Neuronal stem cell (in vitro differentiated cells): Measurements from ENCODE around the gene GJD4.

Source experiments
- DNase-seq: peaks from one replicate; pipeline ENCODE4 v3.0.0-alpha.2; 2013; ENCODE audit warnings: low spot score
- H2AFZ ChIP-seq: one replicate; pipeline ENCODE4 v1.6.1; 2013; ENCODE audit warnings: mild to moderate bottlenecking, low read length, inconsistent platforms
- H2AK5ac ChIP-seq: 2 replicates; pipeline ENCODE4 v1.6.1; 2013; ENCODE audit warnings: low read depth, mild to moderate bottlenecking, inconsistent platforms, low read length, moderate library complexity, mixed read lengths
- H2BK120ac ChIP-seq: 2 replicates; pipeline ENCODE4 v1.6.1; 2013; ENCODE audit warnings: low read depth, mild to moderate bottlenecking, inconsistent platforms, low read length, moderate library complexity, mixed read lengths
- H2BK12ac ChIP-seq: one replicate; pipeline ENCODE4 v1.6.1; 2013; ENCODE audit warnings: low read length, inconsistent platforms
- H2BK15ac ChIP-seq: 2 replicates; pipeline ENCODE4 v1.6.1; 2013; ENCODE audit warnings: mild to moderate bottlenecking, low read length, inconsistent platforms, mixed read lengths
- H2BK5ac ChIP-seq: one replicate; pipeline ENCODE4 v1.6.1; 2013; ENCODE audit warnings: inconsistent platforms, mild to moderate bottlenecking, low read length, moderate library complexity
- H3K14ac ChIP-seq: one replicate; pipeline ENCODE4 v1.6.1; 2013; ENCODE audit warnings: low read length, inconsistent platforms
- H3K18ac ChIP-seq: 2 replicates; pipeline ENCODE4 v1.6.1; 2013; ENCODE audit warnings: low read length, inconsistent platforms
- H3K23ac ChIP-seq: 2 replicates; pipeline ENCODE4 v1.6.1; 2013; ENCODE audit warnings: low read depth, mild to moderate bottlenecking, mixed read lengths, low read length, inconsistent platforms; ENCODE audit not compliant: poor library complexity
- H3K27ac ChIP-seq: replicated peaks from 3 replicates; pipeline ENCODE4 v1.5.1; 2013; ENCODE audit warnings: low read length, inconsistent platforms
- H3K27me3 ChIP-seq, 3 experiments: 2 replicates each; pipeline ENCODE4 v1.6.1; 2013; ENCODE audit warnings: low read length in 3 of 3, mild to moderate bottlenecking in 2 of 3, inconsistent platforms in 1 of 3, low read depth in 1 of 3, mixed read lengths in 1 of 3, moderate library complexity in 1 of 3; ENCODE audit not compliant: control insufficient read depth in 3 of 3, insufficient read depth in 3 of 3
- H3K36me3 ChIP-seq, 2 donors: replicated peaks in 1 of 2; 2 replicates each; pipeline ENCODE4 v1.6.1; 2013; ENCODE audit warnings: low read length in 2 of 2; ENCODE audit not compliant: control insufficient read depth in 2 of 2, insufficient read depth in 2 of 2
- H3K4ac ChIP-seq: 2 replicates; pipeline ENCODE4 v1.6.1; 2013; ENCODE audit warnings: inconsistent platforms, mild to moderate bottlenecking, low read length, moderate library complexity
- H3K4me1 ChIP-seq, 2 donors: 1 replicate in 1 of 2; 2 replicates in 1 of 2; pipeline ENCODE4 v1.6.1; 2013; ENCODE audit warnings: low read length in 2 of 2, low read depth in 1 of 2; ENCODE audit not compliant: control insufficient read depth in 2 of 2, insufficient read depth in 1 of 2
- H3K4me2 ChIP-seq: one replicate; pipeline ENCODE4 v1.6.1; 2013; ENCODE audit warnings: mild to moderate bottlenecking, low read length, inconsistent platforms; ENCODE audit not compliant: insufficient read depth, poor library complexity, severe bottlenecking
- H3K4me3 ChIP-seq, 2 donors: 2 replicates each; pipeline ENCODE4 v1.5.1; 2013; ENCODE audit warnings: low read length in 2 of 2, mild to moderate bottlenecking in 2 of 2, inconsistent platforms in 1 of 2, moderate library complexity in 1 of 2
- H3K79me1 ChIP-seq: one replicate; pipeline ENCODE4 v1.6.1; 2013; ENCODE audit warnings: low read depth, mild to moderate bottlenecking, inconsistent platforms, low read length, moderate library complexity
- H3K9ac ChIP-seq: one replicate; pipeline ENCODE4 v1.6.1; 2013; ENCODE audit warnings: mild to moderate bottlenecking, low read depth, low read length, inconsistent platforms; ENCODE audit not compliant: poor library complexity
- H3K9me3 ChIP-seq, 2 donors: replicated peaks in 1 of 2; 2 replicates each; pipeline versions ENCODE3 to v1.6.1; 2013; ENCODE audit warnings: low read length in 2 of 2, mild to moderate bottlenecking in 2 of 2, inconsistent platforms in 1 of 2, low read depth in 1 of 2, mixed read lengths in 1 of 2, moderate library complexity in 1 of 2; ENCODE audit not compliant: control insufficient read depth in 2 of 2, insufficient read depth in 1 of 2
- H4K8ac ChIP-seq: one replicate; pipeline ENCODE4 v1.6.1; 2013; ENCODE audit warnings: low read depth, mild to moderate bottlenecking, inconsistent platforms, low read length, moderate library complexity
- H4K91ac ChIP-seq: one replicate; pipeline ENCODE4 v1.6.1; 2013; ENCODE audit warnings: low read length, low read depth, mild to moderate bottlenecking, inconsistent platforms; ENCODE audit not compliant: poor library complexity
- WGBS, 2 donors: extraction: QIAGEN DNeasy Blood & Tissue Kit; methylation state at CpG; one replicate each; pipeline ENCODE4 v1.1.7; 2013; ENCODE audit warnings: missing lambda C conversion rate in 2 of 2, mixed read lengths in 1 of 2; ENCODE audit not compliant: insufficient read length in 2 of 2, insufficient replicate concordance in 1 of 2; ENCODE audit errors: extremely low coverage in 2 of 2; 5-methylcytosine and 5-hydroxymethylcytosine counted together

The GJD4 gene

DNA sequence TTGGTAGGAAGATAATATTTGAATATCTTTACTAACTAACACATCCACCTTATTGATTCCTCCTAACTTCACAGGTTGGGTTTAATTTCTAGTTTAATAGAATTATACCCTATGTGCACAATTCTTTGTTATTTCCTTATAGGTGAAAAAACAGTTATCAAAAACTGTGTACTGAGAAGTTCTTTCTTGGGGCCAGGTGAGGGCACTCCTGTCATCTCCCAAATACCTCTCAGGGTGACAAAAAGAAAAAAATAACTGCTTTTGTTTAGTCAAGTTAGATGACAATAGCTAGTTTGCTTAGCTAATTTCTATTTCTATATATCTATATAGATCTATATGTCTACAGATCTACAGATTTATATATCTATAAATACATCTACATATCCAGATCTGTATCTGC lies 26.9 kb downstream of the GJD4 start:
- H3K4ac ChIP-seq: no peak overlapping the region
- no peak overlapping the region for H4K91ac ChIP-seq
- no peaks in the 10 kb centered on the region for H3K79me1 ChIP-seq
- H2BK120ac ChIP-seq: no peak overlapping the region
- no peak overlapping the region for H3K14ac ChIP-seq
- H2AFZ ChIP-seq: no peak overlapping the region
- peaks cover 3 to 9% of the 10 kb centered on the region in 2 donors for H3K4me1 ChIP-seq
- no peak overlapping the region for H2BK15ac ChIP-seq
- peaks cover 0 to 12% (median 0%) of the 10 kb centered on the region in 3 experiments for H3K27me3 ChIP-seq
- no peak for DNase-seq
- H2BK12ac ChIP-seq: no peak overlapping the region
- no peak overlapping the region for H3K4me3 ChIP-seq
- H2BK5ac ChIP-seq: no peak overlapping the region
- H3K9ac ChIP-seq: no peak overlapping the region
- H4K8ac ChIP-seq: no peak overlapping the region
- no peak overlapping the region for H3K23ac ChIP-seq
- no peaks in the 10 kb centered on the region for H3K9me3 ChIP-seq
- no peak overlapping the region for H3K27ac ChIP-seq
- H3K36me3 ChIP-seq: no peaks in the 10 kb centered on the region
- no peak overlapping the region for H2AK5ac ChIP-seq
- no peak overlapping the region for H3K4me2 ChIP-seq
- H3K18ac ChIP-seq: no peak overlapping the region

DNA sequence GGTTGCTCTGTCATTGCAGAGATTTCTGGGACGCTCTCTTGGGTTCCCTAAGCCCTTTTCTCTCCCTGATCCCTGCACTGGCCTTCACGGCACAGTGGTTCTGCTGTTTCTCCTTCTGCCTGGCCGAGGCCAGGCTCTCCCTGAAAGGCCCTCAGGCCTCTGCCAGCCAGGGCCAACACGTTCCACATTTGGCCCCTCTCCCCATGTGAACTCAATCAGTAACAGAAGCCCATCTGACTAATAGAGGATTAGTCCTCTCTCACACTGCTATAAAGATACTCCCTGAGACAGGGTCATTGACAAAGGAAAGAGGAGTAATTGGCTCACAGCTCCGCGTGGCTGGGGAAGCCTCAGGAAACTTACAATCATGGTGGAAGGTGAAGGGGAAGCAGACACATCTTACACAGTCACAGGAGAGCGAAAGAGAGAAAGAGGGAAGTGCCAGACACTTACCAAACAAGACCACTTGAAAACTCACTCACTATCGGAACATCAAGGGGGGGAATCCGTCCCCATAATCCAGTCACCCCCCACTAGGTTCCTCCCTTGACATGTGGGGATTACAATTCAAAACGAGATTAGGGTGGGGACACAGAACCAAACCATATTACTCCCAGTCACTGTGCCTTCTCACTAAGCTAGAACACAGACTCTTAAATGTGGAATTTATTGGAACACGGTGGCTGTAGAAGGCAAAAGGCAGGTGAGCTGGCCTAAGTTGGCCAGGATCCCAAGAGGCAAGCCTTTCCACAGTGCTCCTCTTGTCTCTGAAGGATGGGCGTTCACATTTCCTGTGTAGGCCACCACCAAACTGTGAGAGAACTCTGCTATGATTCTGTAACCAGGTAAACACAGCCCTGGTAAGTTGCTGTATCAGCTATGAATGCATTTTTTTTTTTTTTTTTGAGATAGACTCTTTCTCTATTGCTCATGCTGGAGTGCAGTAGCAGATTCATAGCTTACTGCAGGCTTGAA lies 28.2 kb downstream of the GJD4 start:
- WGBS, 2 donors: no CpG with 5 or more reads among the region's 12 CpGs

DNA sequence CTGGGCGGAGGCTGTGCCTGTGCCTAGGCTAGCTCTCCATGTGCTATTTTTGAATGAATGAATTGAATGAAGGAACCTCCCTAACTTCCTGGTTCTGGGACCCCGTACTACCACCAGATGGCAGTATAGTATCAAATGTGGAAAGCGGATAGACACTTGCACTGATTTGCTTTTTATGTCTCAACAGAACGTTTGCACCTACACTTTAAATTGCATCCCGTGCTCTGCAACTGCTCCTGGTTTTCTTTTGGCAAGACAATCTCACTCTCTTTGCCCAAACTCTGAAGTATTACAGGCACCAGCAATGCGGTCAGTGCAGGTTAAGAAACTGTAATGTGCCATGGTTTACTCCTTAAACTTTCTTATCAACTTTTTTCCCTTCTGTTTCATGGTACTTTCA lies 30.4 kb downstream of the GJD4 start:
- peaks cover 9 to 14% of the 10 kb centered on the region in 2 donors for H3K4me1 ChIP-seq

More for the DNA sequence above, 28.2 kb downstream of the GJD4 start:
- Histone ChIP-seq H3K23ac (no peak overlapping the region), H2AK5ac (no peak overlapping the region), H3K27ac (no peak overlapping the region), H3K4me3 (no peak overlapping the region), H4K8ac (no peak overlapping the region), H3K36me3 (no peaks in the 10 kb centered on the region), H2BK12ac (no peak overlapping the region), H3K4me2 (no peak overlapping the region), H3K4me1 (peaks cover 9 to 11% of the 10 kb centered on the region in 2 donors), H3K9ac (no peak overlapping the region), H3K4ac (no peak overlapping the region), H3K27me3 (peaks cover 0 to 20% (median 0%) of the 10 kb centered on the region in 3 experiments), H2BK5ac (no peak overlapping the region), H4K91ac (no peak overlapping the region), H3K14ac (no peak overlapping the region), H3K9me3 (no peaks in the 10 kb centered on the region), H3K18ac (peak overlapping the region; percentile 0), H3K79me1 (no peaks in the 10 kb centered on the region), H2BK15ac (no peak overlapping the region), H2AFZ (no peak overlapping the region), H2BK120ac (no peak overlapping the region)
- DNase-seq: no peak

DNA sequence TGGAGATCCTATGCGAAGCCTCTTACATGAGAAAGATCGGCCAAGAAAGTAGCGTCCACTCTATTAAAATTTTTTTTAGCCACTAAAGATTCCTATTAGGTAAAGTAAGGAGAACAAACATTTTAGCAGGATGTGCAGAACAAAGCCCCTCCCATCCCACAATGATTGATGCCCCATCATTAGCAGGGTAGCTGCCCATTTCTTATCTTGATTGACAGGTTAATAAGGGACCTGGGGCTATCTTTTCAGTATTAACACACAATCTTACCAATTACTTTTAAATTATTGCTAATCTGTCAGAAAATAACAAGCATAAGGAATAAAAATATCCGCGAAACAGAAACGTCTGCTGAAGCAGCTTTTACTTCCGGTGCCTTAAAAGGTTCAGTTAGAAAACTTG lies 31.8 kb downstream of the GJD4 start:
- Histone ChIP-seq H4K8ac (no peak overlapping the region), H3K36me3 (peaks cover 0 to 9% of the 10 kb centered on the region in 2 donors), H3K79me1 (peaks cover 4% of the 10 kb centered on the region), H3K23ac (no peak overlapping the region), H3K4me3 (no peak overlapping the region), H2AFZ (peak overlapping the region; percentile 51), H3K14ac (no peak overlapping the region), H2BK15ac (no peak overlapping the region), H3K4me1 (peaks cover 6 to 14% of the 10 kb centered on the region in 2 donors), H3K27ac (peak overlapping the region; percentile 89), H3K27me3 (peaks cover 0 to 47% (median 0%) of the 10 kb centered on the region in 3 experiments), H4K91ac (no peak overlapping the region), H2BK120ac (no peak overlapping the region), H2BK12ac (no peak overlapping the region), H2AK5ac (no peak overlapping the region), H3K9me3 (peaks cover 0 to 4% of the 10 kb centered on the region in 2 donors), H3K4ac (no peak overlapping the region), H3K9ac (no peak overlapping the region), H3K4me2 (peak overlapping the region; percentile 29), H3K18ac (no peak overlapping the region), H2BK5ac (no peak overlapping the region)
- WGBS, 2 donors: no CpG with 5 or more reads among the region's 7 CpGs
- DNase-seq: peak; percentile 52

More for the DNA sequence above, 30.4 kb downstream of the GJD4 start:
- Histone ChIP-seq H3K4ac (no peak overlapping the region), H3K4me3 (no peak overlapping the region), H3K14ac (no peak overlapping the region), H3K23ac (no peak overlapping the region), H4K8ac (no peak overlapping the region), H3K79me1 (peaks cover 4% of the 10 kb centered on the region), H3K36me3 (peaks cover 0 to 9% of the 10 kb centered on the region in 2 donors), H3K18ac (no peak overlapping the region), H4K91ac (no peak overlapping the region), H3K9me3 (peaks cover 0 to 4% of the 10 kb centered on the region in 2 donors), H3K27ac (no peak overlapping the region), H3K4me2 (no peak overlapping the region), H2BK5ac (no peak overlapping the region), H2AK5ac (no peak overlapping the region), H2AFZ (no peak overlapping the region), H3K27me3 (peaks cover 0 to 39% (median 0%) of the 10 kb centered on the region in 3 experiments), H2BK120ac (no peak overlapping the region), H2BK12ac (no peak overlapping the region), H2BK15ac (no peak overlapping the region), H3K9ac (no peak overlapping the region)
- DNase-seq: peak; percentile 62
- no CpG with 5 or more reads among the region's 6 CpGs for WGBS, 2 donors
